SKM-1 treated with dmso at 0.1 percent for 144 hours (cell line): ENCODE data around the gene MFGE8.

Experiments
- DNase-seq: peaks from one replicate; lab custom pipeline; 2025; ENCODE audit not compliant: unreplicated experiment; lab: John Stamatoyannopoulos, UW

MFGE8 gene

GRCh38 chr15:88874684-88875083, 38.5 kb downstream of the MFGE8 start:
- DNase-seq = no peak

- DNase-seq = no peak
Measured at GRCh38 chr15:88874275-88874674, 38.9 kb downstream of the MFGE8 start.

- DNase-seq = no peak
Measured at GRCh38 chr15:88873786-88874185, 39.4 kb downstream of the MFGE8 start.

- DNase-seq = no peak
Measured at GRCh38 chr15:88872706-88873105, 40.5 kb downstream of the MFGE8 start.

- DNase-seq = no peak
Measured at GRCh38 chr15:88872106-88872505, 41.1 kb downstream of the MFGE8 start.

GRCh38 chr15:88871313-88871712, 41.9 kb downstream of the MFGE8 start:
- no peak for DNase-seq

GRCh38 chr15:88866295-88866881, 46.8 kb downstream of the MFGE8 start:
- no peak for DNase-seq

GRCh38 chr15:88865498-88866099, 47.6 kb downstream of the MFGE8 start:
- no peak for DNase-seq

- no peak for DNase-seq
Measured at GRCh38 chr15:88864861-88865497, 48.2 kb downstream of the MFGE8 start.

- no peak for DNase-seq
Measured at GRCh38 chr15:88863412-88863811, 49.8 kb downstream of the MFGE8 start.

- no peak for DNase-seq
Measured at GRCh38 chr15:88860212-88860611, 53.0 kb downstream of the MFGE8 start.

GRCh38 chr15:88859550-88859949, 53.6 kb downstream of the MFGE8 start:
- no peak for DNase-seq

GRCh38 chr15:88858934-88859333, 54.2 kb downstream of the MFGE8 start:
- DNase-seq = no peak

- no peak for DNase-seq
Measured at GRCh38 chr15:88852476-88852875, 60.7 kb downstream of the MFGE8 start.

- no peak for DNase-seq
Measured at GRCh38 chr15:88849376-88850072, 63.7 kb downstream of the MFGE8 start.
